ENCODE measurements around the gene CRTC1. TPM values are rescaled to one million over a fixed set of nuclear protein-coding genes. Genes with fewer than 3 reads are reported as not detected.
A peak's percentile ranks its signal among the peaks of the same experiment; 100 is the strongest.

The CRTC1 gene
- total RNA-seq, 1 donor from 2014 or later = 17.5 TPM

DNA sequence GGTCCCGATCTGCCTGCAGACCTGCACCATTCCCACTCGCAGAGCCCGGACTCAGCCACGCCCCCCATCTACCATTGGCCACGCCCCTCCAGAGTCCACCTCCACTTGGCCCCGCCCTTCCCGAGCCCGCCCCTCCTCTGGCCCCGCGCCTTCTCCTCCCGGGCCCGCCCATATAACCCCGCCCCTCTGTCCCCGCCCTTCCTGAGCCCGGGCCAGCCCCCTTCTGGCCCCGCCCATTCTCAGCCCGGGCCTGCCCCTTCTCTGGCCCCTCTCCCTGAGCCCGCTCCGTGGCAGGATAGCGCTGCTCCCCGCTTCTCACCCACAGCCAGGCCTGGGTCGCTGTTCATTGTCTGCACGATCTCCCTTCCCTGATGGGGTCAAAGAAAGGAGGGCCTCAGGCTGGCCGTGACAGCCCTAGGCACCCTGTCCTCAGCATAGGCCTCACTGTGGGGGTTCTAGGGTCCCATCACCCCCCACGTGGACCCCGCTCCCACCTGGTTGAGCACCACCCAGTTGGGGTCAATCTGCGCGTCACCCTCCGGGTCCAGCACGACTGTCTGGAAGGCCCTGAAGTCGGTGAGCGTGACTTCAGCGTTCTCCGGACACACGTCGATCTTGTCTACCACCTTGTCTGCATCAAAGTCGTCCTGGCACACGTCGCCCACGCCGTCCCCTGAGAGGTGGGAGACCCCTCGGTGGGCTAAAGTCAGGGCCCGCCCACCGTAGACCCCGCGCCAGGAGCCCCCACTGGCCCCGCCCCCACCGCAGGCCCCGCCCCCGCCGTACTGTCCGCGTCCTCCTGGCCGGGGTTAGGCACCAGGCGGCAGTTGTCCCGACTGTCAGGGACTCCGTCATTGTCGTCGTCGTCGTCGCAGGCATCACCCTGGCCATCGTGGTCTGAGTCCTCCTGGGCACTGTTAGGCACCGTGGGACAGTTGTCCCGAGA, 102.0 kb downstream of the CRTC1 start:
- intact Hi-C loops (cut with DNase I) = no loop called here
- ATAC-seq (peak; percentile 80), DNase-seq (ENCODE audit: low spot score) (peak; percentile 89)

DNA sequence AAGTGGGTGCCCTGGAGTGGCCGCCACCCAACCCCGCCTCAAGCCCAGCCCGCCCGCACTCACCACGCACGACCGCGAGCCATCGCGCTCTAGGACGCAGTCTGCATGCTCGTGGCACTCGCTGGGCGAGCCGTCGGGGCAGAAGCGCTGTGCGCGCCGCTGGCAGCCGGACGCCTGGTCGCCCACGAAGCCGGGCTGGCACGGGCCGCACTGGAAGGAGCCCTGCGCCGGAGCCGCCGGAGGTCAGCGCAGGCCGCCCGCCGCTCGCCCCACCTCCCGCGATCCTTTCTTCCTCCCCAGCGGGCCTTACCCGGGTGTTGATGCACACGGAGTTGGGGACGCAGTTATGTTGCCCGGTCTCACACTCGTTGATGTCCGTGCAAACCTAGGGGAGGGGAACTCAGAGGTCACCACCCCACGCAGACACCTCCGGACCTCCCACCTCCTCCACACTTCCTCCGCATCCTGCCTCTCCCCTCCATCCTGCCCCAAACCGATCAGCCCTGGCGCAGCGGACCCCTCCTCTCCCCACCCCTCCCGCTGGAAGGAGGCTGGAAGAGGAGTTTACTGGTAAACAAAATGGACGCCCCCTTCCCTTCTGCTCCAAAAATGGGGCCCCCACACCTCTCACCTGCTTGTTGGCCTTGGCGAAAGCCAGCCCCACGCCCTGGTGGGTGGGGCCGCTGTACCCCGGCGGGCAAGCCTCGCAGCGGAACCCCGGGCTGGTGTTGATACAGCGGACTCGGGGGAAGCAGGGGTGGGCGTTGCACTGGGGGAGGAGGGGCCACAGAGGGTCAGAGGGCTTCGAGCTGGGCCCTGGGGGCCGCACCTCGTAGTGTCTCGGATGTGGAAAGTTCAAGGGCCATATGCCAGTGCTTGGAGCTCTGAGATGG, 105.3 kb downstream of the CRTC1 start:
- ATAC-seq (no peak), DNase-seq (ENCODE audit: low spot score) (no peak)
- intact Hi-C loops (cut with DNase I) = no loop called here

DNA sequence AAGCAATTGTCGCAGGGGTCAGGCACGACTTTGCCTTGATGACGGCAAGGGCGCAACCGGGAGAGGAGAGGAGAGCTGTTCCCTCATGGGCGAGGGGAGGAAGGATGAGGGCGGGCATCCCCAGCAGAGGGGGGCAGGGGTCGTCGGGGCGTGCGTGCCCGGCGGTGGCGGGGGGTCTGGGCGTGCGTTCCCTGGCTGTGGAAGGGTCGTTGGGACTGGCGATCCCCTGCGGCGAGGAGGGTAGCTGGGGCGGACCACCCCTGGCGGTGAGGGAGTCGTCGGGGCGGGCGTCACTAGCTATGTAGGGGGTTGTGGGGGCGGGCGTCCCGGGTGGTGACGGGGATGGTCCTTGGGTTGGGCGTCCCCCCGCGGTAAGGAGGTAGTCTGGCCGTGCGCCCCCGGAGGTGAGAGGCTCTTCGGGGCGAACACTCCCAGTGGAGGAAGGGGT, 106.0 kb downstream of the CRTC1 start:
- intact Hi-C loops (cut with DNase I) = no loop called here
- DNase-seq (ENCODE audit: low spot score) = no peak
- no peak for ATAC-seq

DNA sequence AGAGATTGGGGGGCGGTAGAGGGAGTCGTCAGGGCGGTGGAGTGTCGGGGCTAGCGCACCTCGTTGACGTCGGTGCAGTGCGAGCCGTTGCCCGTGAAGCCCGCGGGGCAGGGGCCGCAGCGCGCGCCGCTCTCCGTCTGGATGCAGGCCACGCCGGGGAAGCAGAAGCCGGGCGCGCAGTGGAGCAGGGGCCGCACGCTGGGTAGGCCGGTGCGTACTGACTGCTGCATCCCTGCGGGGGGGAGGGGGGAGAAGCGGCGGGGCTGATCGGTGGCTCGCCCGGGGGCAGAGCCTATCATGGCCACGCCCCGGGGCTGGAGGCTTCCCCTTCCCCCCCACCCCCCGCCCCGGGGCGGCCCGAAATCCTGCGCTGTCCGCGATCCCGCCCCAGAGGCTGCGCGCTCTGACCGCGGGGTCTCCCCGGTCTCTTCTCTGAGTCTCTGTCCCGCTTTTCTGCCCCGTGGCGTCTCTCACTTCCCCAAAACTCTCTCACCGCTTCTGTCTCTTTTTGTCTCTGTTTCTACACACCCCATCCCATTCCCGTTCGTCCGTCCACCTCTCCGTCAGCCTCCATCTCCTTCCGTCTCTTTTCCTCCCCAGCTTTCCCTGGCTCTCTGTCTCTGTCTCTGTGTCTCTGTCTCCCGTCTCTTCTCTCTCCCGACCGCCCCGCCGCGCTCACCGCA, 106.5 kb downstream of the CRTC1 start:
- no peak for ATAC-seq
- no peak for DNase-seq (ENCODE audit: low spot score)
- intact Hi-C loops (cut with DNase I) = no loop called here

DNA sequence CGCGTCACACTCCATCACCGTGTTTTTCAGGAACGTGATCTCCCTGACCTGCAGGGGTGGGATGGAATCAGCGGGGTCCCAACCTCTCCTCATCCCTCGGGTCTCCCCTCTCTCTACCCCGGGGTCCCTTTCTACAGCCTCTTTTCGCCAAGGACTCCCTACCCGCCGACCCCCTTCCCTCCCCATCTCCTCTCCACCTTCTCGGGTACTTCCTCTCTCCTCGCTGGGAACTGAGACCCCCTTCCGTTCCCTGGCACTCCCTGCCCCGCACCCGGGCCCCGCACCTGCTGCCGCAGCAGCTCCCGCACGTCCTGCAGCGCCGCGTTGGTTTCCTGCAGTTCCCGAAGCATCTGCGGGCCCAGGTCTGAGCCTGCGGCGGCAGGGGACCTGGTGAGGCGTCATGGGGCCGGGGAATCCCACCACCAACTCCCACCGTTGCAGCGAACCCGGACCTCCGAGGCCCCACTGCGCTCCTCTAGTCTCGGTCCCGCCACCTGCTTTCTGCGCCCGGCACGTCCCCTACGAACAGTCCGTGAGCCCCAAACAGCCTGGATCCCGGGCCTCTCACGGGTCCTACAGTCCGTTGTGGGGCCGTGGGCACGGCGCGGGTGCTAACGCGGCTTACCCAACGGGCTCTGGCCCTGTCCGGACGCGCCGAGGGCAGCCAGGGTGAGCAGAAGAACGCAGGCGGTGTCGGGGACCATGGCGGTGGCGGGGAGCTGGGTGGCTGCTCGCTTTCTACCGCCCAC, 107.3 kb downstream of the CRTC1 start, which contains the start of gene COMP:
Gene COMP (minus strand): TSS at position 740 of the 749 bp plus-strand sequence. CDS start 36 bp downstream, at position 704.
- DNase-seq (ENCODE audit: low spot score) (no peak), ATAC-seq (no peak)
- intact Hi-C loops (cut with DNase I) = no loop called here

DNA sequence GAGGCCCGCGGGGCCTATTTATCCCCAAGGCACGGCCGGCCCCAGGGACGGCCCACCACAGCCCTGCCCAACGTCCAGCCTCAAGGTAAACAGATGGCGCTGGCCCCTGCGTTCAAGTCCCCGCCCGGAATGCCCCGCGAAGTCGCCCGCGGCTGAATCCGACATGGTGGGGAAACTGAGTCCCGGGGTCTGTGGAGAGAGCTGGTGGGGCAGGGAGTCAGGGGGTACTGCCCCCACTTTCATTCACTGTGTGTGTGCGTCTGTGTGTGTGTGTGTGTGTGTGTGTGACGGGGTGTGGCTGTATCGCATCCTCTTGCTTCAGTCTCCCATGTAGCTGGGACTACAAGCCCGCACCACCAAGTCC, 107.8 kb downstream of the CRTC1 start:
- ATAC-seq = no peak
- DNase-seq (ENCODE audit: low spot score) = no peak
- intact Hi-C loops (cut with DNase I) = no loop called here

DNA sequence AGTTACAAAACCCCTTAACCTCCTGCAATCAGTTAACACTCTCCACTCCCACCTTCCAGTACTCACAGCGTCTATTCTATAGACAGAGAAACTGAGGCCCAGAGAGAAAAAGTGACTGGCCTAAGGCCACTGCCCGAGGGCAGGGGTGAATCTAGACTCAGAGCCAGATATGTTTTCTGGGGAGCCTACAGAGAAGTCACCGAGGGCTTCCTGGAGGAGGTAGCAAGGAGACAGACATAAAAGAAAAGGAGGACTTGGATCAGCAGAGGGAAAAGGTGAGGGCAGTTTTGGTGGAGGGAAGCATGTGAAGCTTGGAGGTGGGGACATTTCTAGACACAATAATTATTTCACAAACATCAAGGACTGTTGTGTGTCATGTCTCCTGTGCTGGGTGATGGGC, 109.2 kb downstream of the CRTC1 start:
- no peak for ATAC-seq

DNA sequence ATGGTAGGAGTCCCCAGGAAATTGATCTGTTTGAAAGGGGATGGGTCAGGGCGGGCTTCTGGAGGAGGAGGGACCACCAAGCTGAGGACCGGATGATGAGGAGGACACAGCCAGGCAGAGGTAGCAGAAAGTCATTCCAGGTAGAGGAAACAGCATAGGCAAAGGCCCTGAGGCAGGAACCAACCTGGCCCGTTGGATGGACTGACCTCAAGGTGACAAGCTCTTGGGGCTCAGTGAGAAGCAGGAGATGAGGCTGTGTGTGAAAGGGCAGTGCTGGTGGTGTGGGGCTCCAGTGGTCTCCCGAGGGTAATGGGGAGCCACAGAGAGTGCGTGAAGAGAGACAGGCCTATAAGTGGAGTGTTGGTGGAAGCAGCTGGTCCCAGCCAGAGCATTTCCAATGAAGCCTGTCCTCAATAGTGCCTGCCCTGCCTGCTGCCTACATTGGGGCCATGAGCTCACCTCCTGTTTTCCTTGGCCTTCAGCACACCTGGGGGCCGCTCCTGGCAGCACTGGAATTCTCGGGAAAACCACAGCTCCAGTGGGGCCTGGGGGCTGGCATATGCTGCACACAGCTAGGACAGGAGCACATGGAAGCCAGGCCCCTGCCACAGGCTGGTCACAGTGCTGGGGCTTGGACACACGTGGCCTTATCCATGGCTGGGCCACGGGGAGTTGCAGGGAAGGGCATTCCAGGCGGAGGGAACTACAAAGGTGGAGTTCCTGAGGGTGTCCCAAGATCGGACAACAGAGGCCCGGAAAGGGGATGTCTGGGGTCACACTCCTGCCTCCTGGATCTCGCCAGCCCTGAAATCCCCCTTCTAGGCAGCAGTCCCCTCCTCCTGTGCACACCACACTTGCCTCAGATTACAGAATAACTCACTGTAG, 109.9 kb downstream of the CRTC1 start:
- ATAC-seq = no peak
- DNase-seq (ENCODE audit: low spot score) = no peak
- intact Hi-C loops (cut with DNase I) = no loop called here

More for the DNA sequence above, 109.2 kb downstream of the CRTC1 start:
- no peak for DNase-seq (ENCODE audit: low spot score)
- intact Hi-C loops (cut with DNase I) = no loop called here

DNA sequence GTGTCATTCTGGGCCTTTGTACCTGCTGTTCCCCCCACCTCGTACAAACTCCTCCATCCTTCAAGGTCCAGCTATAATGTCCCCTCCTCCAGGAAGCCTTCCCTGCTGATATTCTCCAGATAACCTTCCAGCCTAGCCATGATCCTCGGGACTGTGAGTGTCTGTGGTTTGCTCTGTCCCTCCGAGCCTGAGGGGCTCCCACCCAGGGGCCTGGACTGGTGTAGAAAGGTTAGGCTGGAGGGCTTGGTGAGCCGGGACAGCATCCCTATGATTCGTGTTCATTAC, 110.5 kb downstream of the CRTC1 start:
- intact Hi-C loops (cut with DNase I) = no loop called here
- no peak for DNase-seq (ENCODE audit: low spot score)
- ATAC-seq = no peak

DNA sequence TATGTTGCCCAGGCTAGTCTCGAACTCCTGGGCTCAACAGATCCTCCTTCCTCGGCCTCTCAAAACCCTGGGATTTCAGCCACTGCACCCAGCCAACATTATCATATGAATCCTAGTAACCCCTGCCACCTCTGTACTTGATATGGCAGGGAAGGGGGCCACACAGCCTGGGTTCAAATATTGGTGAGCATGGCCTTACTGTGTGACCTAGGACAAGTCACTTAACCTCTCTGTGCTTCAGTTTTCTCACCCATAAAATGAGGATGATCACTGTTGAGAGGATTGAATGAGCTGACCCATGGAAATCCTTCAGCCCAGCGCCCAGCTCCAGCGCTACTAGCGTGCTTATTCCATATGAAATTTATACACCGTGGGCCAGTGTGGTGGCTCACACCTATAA, 111.2 kb downstream of the CRTC1 start:
- ATAC-seq = no peak
- intact Hi-C loops (cut with DNase I) = no loop called here
- DNase-seq (ENCODE audit: low spot score) = no peak

DNA sequence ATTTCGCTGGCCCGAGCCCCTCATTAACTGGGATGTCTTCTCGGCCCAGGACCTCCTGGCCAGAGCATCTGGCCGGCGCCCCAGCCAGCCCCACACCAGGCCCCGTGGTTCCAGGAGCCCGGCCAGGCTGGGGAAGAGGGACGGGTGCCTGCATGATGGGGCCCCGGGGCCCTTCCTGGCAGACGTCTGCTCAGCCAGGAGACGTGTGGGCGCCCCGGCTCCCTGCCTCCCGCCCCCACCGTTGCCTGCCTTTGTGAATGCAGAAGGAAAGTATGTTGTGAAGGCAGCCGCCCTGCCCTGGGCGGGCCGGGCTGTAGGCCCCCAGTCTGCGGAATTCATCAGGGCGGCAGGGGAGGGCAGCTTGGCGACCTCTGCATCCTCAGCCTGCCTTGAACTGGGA, 112.1 kb downstream of the CRTC1 start:
- intact Hi-C loops (cut with DNase I) = no loop called here
- ATAC-seq (peak; percentile 51), DNase-seq (ENCODE audit: low spot score) (no peak)

DNA sequence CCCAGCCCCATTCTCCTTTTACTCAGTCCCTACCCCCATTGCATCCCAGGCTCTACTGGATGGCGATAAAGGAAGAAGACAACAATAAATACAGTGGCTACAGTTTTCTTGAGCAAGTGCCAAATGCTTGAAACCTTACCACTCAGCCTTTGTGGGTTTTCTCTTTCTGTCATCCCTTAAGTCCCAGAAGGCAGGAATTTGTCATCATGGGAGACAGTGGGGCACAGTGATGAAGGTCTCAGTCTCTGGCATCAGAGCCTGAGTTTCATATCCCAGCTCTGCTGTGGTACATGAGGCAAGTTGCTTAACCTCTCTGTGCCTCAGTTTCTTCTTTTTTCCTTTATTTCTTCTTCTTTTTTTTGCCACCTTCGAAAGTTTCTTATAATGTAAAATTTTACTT, 112.8 kb downstream of the CRTC1 start:
- ATAC-seq (no peak), DNase-seq (ENCODE audit: low spot score) (no peak)
- intact Hi-C loops (cut with DNase I) = no loop called here

DNA sequence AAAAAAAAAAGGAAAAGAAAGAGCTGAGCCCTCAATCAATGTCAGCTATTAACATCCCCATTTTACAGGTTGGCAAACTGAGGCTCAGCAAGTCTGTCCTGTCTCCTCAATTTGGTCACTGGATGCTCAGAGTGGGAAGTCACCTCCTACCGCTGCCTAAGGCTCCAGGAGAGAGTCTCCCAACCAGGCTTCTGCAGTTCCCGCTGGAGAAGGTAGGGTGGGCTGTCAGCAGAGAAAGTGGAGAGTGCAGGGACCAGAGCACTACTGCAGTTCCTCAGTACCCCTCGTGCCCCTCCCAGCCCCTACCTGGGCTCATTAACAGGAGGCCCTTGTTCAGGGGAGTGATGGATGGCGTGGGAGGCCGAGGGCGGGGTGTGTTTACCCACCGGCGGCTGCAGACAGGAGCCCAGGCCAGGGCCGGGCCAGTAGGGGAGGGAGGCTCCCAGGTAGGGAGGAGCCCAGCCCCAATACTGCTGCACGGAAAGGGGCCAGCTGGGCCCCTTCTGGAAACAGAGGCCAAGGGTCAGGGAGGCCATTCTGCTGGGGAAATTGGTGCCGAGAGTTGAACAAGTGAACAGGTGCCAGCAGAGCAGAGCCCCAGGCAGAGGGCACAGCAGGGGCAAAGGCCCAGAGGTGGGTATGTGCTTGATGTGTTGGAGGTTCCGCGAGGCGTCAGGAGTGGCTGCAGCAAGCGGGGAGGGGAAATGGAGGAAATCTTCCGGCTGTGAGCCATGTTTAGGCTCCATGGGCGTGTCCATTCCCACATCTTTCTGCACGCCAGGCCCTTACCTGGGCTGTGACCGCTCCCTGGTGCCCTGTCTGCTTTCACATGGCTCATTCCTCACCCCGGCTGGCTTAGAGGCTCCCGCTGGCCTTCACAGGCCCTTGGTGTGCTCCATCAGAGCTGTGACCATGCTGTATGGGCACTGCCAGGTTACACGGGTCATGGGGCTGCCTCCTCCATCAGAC, 115.2 kb downstream of the CRTC1 start:
- intact Hi-C loops (cut with DNase I) = no loop called here
- DNase-seq (ENCODE audit: low spot score) (no peak), ATAC-seq (no peak)

DNA sequence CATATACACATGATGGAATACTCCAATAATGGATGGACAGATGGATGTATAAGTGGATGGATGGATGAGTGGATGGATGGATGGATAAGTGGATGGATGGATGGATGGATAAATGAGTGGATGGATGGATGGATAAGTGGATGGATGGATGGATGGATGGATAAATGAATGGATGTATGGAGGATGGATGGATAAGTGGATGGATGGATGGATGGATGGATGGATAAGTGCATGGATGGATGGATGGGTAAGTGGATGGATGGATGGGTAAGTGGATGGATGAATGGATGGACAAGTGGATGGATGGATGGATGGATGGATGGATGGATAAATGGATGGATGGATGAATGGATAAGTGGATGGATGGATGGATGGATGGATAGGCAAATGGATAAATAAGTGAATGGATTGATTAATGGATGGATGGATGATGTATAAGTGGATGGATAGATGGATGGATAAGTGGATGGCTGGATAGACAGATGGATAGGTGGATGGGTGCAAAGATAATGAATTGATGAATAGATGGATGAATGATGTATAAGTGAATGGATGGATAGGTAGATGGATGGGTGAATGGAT, 116.0 kb downstream of the CRTC1 start:
- no peak for DNase-seq (ENCODE audit: low spot score)
- intact Hi-C loops (cut with DNase I) = no loop called here
- ATAC-seq = no peak

DNA sequence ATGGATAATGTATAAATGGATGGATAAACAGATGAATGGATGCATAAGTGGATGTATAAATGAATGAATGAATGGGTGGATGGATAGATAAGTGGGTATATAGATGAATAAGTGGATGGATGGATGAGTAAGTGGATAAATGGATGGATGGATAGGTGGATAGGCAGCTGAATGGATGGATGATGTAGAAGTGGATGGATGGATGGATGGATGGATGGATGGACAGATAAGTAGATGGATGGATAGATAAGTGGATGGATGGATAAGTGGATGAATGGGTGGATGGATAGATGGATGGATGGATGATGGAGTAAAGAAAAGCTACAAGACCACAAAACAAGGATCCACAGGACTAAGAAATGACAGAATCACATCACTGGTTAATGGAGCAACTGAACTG, 116.6 kb downstream of the CRTC1 start:
- DNase-seq (ENCODE audit: low spot score) (no peak), ATAC-seq (no peak)
- intact Hi-C loops (cut with DNase I) = no loop called here

DNA sequence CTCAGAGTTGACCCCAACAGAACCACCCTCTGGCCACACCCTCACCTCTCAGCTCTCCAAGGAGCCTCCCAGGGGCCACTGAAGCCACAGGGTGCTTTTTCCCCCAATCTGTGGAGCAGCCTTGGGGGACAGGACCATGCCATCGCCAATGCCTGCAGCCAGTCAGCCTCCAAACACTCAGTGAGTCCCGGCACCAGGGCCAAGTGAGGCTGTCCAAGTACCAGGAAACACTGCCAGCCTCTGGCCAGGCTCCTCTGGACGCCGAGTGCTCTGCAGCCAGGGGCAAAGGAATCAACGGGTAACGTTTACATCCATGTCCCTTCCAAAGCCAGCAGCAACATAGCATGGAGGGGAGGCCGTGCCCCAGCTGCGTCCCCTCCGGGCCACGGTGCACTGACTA, 117.2 kb downstream of the CRTC1 start:
- ATAC-seq (no peak), DNase-seq (ENCODE audit: low spot score) (no peak)
- intact Hi-C loops (cut with DNase I) = no loop called here

DNA sequence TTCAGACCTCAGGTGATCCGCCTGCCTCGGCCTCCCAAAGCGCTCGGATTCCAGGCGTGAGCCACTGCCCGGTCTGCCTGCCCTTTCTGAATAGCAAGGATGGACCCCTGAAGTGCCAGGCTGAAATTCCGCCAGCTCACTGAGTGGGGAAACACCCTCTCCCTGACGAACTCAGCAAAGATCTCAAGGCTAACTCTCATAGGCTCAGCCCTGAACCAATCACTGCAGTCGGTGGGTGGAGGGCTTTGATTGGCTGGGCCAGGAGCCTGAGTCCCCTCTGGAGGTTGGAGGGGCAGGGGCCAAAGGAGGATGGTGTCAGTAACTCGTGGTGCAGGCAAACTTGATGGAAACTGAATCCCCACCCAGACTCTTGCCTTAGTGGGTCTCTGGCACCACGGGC, 118.9 kb downstream of the CRTC1 start:
- DNase-seq (ENCODE audit: low spot score) (no peak), ATAC-seq (no peak)
- intact Hi-C loops (cut with DNase I) = no loop called here

Data from sciatic nerve (tissue), 2 donors.